ENCODE results near the gene TMEM213.

- TF ChIP-seq CTCF (conservative IDR thresholded peaks at IDR 0.05) (no peak), EZH2 (IDR thresholded peaks at IDR 0.05; ENCODE audit: low read depth) (no peak)
These were observed 4.9 kb downstream of the TMEM213 start for GRCh38 chr7:138802706-138803105.
